HEK293 (cell line): ENCODE measurements around the gene PHF10.

Experiments
- CTCF ChIA-PET: fragments of 350-600 bp; formaldehyde crosslinking; extraction: SDS; loops from one replicate; lab custom pipeline; 2021; ENCODE audit warnings: antibody characterized with exemption; lab: Yijun Ruan, JAX
- POLR2A ChIA-PET: fragments of 300-600 bp; formaldehyde crosslinking; extraction: SDS; loops from one replicate; lab custom pipeline; 2020; ENCODE audit warnings: antibody characterized with exemption, inconsistent platforms; lab: Yijun Ruan, JAX
- H3K27ac ChIP-seq: fragments of 200-500 bp; sonication (Bioruptor generic); 2 replicates; pipeline ENCODE4 v1.5.1; 2014; ENCODE audit warnings: low read depth, low read length, control low read depth, inconsistent platforms; ENCODE audit errors: extremely low read depth
- H3K36me3 ChIP-seq, 2 experiments: fragments of 200-500 bp in 1 of 2; sonication (Bioruptor generic) in 1 of 2; 1 replicate in 1 of 2; 2 replicates in 1 of 2; pipeline ENCODE4 v1.5.1; 2014 to 2017; ENCODE audit warnings: inconsistent platforms in 2 of 2, low read length in 2 of 2; ENCODE audit not compliant: control insufficient read depth in 2 of 2, insufficient read depth in 1 of 2
- H3K4me1 ChIP-seq: fragments of 200-500 bp; sonication (Bioruptor generic); 2 replicates; pipeline ENCODE4 v1.5.1; 2014; ENCODE audit warnings: mild to moderate bottlenecking, low read length, inconsistent platforms; ENCODE audit not compliant: control insufficient read depth, insufficient read depth
- H3K4me3 ChIP-seq: 2 replicates; pipeline ENCODE4 v1.5.1; 2011; ENCODE audit warnings: low read depth, mild to moderate bottlenecking, control low read depth, low read length, moderate library complexity
- H3K9me3 ChIP-seq: fragments of 200-500 bp; sonication (Bioruptor generic); 2 replicates; pipeline ENCODE4 v1.5.1; 2014; ENCODE audit warnings: low read depth, low read length, inconsistent platforms; ENCODE audit not compliant: control insufficient read depth, insufficient read depth
- GLIS1 ChIP-seq: fragments of 450-650 bp; formaldehyde crosslinking; IDR thresholded peaks from 2 replicates; pipeline ENCODE4 v1.5.1; 2016; ENCODE audit warnings: missing biosample characterization, missing genetic modification characterization
- IKZF3 ChIP-seq: fragments of 450-650 bp; IDR thresholded peaks from 2 replicates; pipeline ENCODE4 v1.5.0; 2018; ENCODE audit warnings: missing biosample characterization, mild to moderate bottlenecking, missing genetic modification characterization, moderate library complexity
- KLF16 ChIP-seq: fragments of 450-650 bp; formaldehyde crosslinking; IDR thresholded peaks from 2 replicates; pipeline ENCODE4 v1.5.1; 2017; ENCODE audit warnings: missing biosample characterization, missing genetic modification characterization
- PATZ1 ChIP-seq: fragments of 450-650 bp; formaldehyde crosslinking; IDR thresholded peaks from 2 replicates; pipeline ENCODE4 v1.5.1; 2016; ENCODE audit warnings: missing biosample characterization, missing genetic modification characterization
- PRDM10 ChIP-seq: fragments of 450-650 bp; formaldehyde crosslinking; IDR thresholded peaks from 2 replicates; pipeline ENCODE4 v1.5.1; 2016; ENCODE audit warnings: missing biosample characterization, missing genetic modification characterization
- PRDM6 ChIP-seq: fragments of 450-650 bp; formaldehyde crosslinking; IDR thresholded peaks from 2 replicates; pipeline ENCODE4 v1.5.1; 2017; ENCODE audit warnings: missing biosample characterization, missing genetic modification characterization
- WT1 ChIP-seq: fragments of 450-650 bp; formaldehyde crosslinking; IDR thresholded peaks from 2 replicates; pipeline ENCODE4 v1.5.1; 2016; ENCODE audit warnings: missing biosample characterization, missing genetic modification characterization
- ZBTB20 ChIP-seq: fragments of 450-650 bp; formaldehyde crosslinking; IDR thresholded peaks from 2 replicates; pipeline ENCODE4 v1.5.1; 2016; ENCODE audit warnings: missing biosample characterization, missing genetic modification characterization
- ZBTB44 ChIP-seq: fragments of 450-650 bp; IDR thresholded peaks from 2 replicates; pipeline ENCODE4 v1.5.1; 2018; ENCODE audit warnings: missing biosample characterization, mild to moderate bottlenecking, missing genetic modification characterization
- ZNF10 ChIP-seq: fragments of 450-650 bp; formaldehyde crosslinking; IDR thresholded peaks from 2 replicates; pipeline ENCODE4 v1.5.1; 2017; ENCODE audit warnings: missing biosample characterization, missing genetic modification characterization
- ZNF132 ChIP-seq: fragments of 450-650 bp; formaldehyde crosslinking; IDR thresholded peaks from 2 replicates; pipeline ENCODE4 v1.5.1; 2017; ENCODE audit warnings: missing biosample characterization, missing genetic modification characterization, borderline replicate concordance
- ZNF214 ChIP-seq: fragments of 450-650 bp; formaldehyde crosslinking; IDR thresholded peaks from 2 replicates; pipeline ENCODE4 v1.5.1; 2017; ENCODE audit warnings: missing biosample characterization, mild to moderate bottlenecking, missing genetic modification characterization, borderline replicate concordance
- ZNF704 ChIP-seq: fragments of 450-650 bp; formaldehyde crosslinking; IDR thresholded peaks from 2 replicates; pipeline ENCODE4 v1.5.1; 2016; ENCODE audit warnings: missing biosample characterization, missing genetic modification characterization
- ZXDB ChIP-seq: fragments of 450-650 bp; formaldehyde crosslinking; IDR thresholded peaks from 2 replicates; pipeline ENCODE4 v1.5.1; 2016; ENCODE audit warnings: missing biosample characterization, missing genetic modification characterization

The PHF10 gene

GRCh38 chr6:169738976-169739529 is 14.8 kb upstream of the PHF10 start (continued):
- TF ChIP-seq PATZ1 (tag by site-specific recombination) (0 out of 2 replicates have a peak, but pooled peaks have one; percentile 15), ZBTB44 (no peak), ZNF214 (tag by site-specific recombination) (no peak), WT1 (tag by site-specific recombination) (peak; percentile 88), PRDM6 (peak; percentile 82), ZXDB (tag by site-specific recombination) (peak; percentile 36; the same call in 1 of the 2 replicates), ZNF10 (no peak), ZBTB20 (tag by site-specific recombination) (peak; percentile 29; the same call in 1 of the 2 replicates)

- no peak for TF ChIP-seq ZNF10
- TF ChIP-seq KLF16 (tag by site-specific recombination) = no peak
- no peak for TF ChIP-seq ZNF132 (tag by site-specific recombination)
- TF ChIP-seq GLIS1 (tag by site-specific recombination) = peak; percentile 18; the same call in 1 of the 2 replicates
- no peak for TF ChIP-seq ZNF704
- TF ChIP-seq ZBTB44 = peak; percentile 29; the same call in 1 of the 2 replicates
- peak; percentile 56; the same call in 1 of the 2 replicates for TF ChIP-seq PRDM10 (tag by site-specific recombination)
- TF ChIP-seq IKZF3 (tag by site-specific recombination) = 0 out of 2 replicates have a peak, but pooled peaks have one; percentile 13
- Histone ChIP-seq H3K27ac (peak overlapping the region; percentile 18), H3K4me3 (no peak overlapping the region), H3K36me3 (no peaks in the 10 kb centered on the region), H3K4me1 (peaks cover 13% of the 10 kb centered on the region), H3K9me3 (no peaks in the 10 kb centered on the region)
- ChIA-PET CTCF (no interaction called here), POLR2A (interaction anchor here (1.2 kb wide), 1 partner anchor 13 kb away, joined by 3 read pairs; no protein-coding TSS in a partner anchor)
Observed at GRCh38 chr6:169738204-169738975, 14.1 kb upstream of the PHF10 start.
